ENCODE measurements around the gene SLC29A2. TPM values are rescaled to one million over a fixed set of nuclear protein-coding genes. Genes with fewer than 3 reads are reported as not detected.

Gene SLC29A2
- total and polyA plus RNA-seq, 2 of the 8 experiments (the other 6 are each of a cell fraction or from before 2014, with no cell fraction given): 29.3 to 31.6 TPM

DNA sequence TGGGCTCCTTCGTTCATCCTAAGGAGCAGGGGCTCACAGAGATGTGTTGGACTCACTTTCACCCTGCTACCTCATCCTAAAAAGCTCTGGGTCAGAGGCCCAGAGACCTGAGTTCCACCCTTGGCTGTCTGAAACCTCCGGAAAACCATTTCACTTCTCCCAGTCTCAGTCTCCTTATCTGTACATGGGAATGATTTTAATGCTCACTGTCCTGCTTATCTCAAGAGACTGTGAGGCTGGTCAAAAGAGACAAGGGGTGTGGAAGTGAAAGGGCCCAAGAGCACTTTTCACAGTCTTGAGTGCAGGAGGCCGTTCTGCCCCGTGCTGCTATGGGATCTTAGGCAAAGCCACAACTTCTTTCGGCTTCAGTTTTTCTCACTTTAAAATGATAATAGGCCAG, 36.1 kb upstream of the SLC29A2 start (continued):
- TF ChIP-seq POLR2AphosphoS5 (IDR thresholded peaks at IDR 0.05; ENCODE audit: low read depth, low read length) (no peak), CBX5 (IDR thresholded peaks at IDR 0.05; ENCODE audit: low read depth, low read length) (no peak), TAF1 (IDR thresholded peaks at IDR 0.05; ENCODE audit: low read depth, low read length) (no peak)
- TF ChIP-seq, protein P1, sequence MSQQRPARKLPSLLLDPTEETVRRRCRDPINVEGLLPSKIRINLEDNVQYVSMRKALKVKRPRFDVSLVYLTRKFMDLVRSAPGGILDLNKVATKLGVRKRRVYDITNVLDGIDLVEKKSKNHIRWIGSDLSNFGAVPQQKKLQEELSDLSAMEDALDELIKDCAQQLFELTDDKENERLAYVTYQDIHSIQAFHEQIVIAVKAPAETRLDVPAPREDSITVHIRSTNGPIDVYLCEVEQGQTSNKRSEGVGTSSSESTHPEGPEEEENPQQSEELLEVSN (IDR thresholded peaks at IDR 0.05): no peak
